Lung (tissue), 12 donors: ENCODE data around the gene OR10X1. TPM values are rescaled to one million over a fixed set of nuclear protein-coding genes. Genes with fewer than 3 reads are reported as not detected.

ENCODE experiments used
- ATAC-seq: fragments of 200-7000 bp; cut with Tn5 transposase; one replicate; pipeline ENCODE4 v1.9.1; 2020; ENCODE audit warnings: moderate number of reproducible peaks; ENCODE audit not compliant: insufficient read depth, low FRiP score
- DNase-seq, 3 donors: peaks; one replicate each; pipeline ENCODE4 v3.0.0-alpha.2; 2013 to 2017
- H3K27ac ChIP-seq, 2 donors: one replicate each; pipeline ENCODE4 v1.5.1; 2013; ENCODE audit warnings: mild to moderate bottlenecking in 2 of 2, moderate library complexity in 2 of 2, control low read depth in 1 of 2, inconsistent platforms in 1 of 2, low read depth in 1 of 2, low read length in 1 of 2
- H3K27me3 ChIP-seq, 3 donors: one replicate each; pipeline ENCODE4 v1.5.1; 2013; ENCODE audit warnings: low read length in 2 of 3; ENCODE audit not compliant: control insufficient read depth in 3 of 3, insufficient read depth in 3 of 3
- H3K36me3 ChIP-seq, 4 donors: one replicate each; pipeline ENCODE4 v1.5.1; 2013; ENCODE audit warnings: low read length in 4 of 4, mild to moderate bottlenecking in 1 of 4, moderate library complexity in 1 of 4; ENCODE audit not compliant: control insufficient read depth in 4 of 4, insufficient read depth in 4 of 4
- H3K4me1 ChIP-seq, 5 donors: one replicate each; pipeline ENCODE4 v1.5.1; 2013; ENCODE audit warnings: low read length in 5 of 5, mild to moderate bottlenecking in 2 of 5, moderate library complexity in 1 of 5; ENCODE audit not compliant: control insufficient read depth in 5 of 5, insufficient read depth in 5 of 5
- H3K4me3 ChIP-seq: one replicate; pipeline ENCODE4 v1.5.1; 2013; ENCODE audit warnings: mild to moderate bottlenecking, control low read depth, moderate library complexity
- H3K9ac ChIP-seq, 2 donors: one replicate each; pipeline ENCODE4 v1.5.1; 2013; ENCODE audit warnings: low read length in 2 of 2, control low read depth in 1 of 2; ENCODE audit not compliant: insufficient read depth in 1 of 2
- H3K9me3 ChIP-seq, 4 donors: one replicate each; pipeline ENCODE4 v1.5.1; 2013; ENCODE audit warnings: low read length in 3 of 4, mild to moderate bottlenecking in 1 of 4, moderate library complexity in 1 of 4; ENCODE audit not compliant: control insufficient read depth in 4 of 4, insufficient read depth in 3 of 4
- CTCF ChIP-seq: IDR thresholded peaks from 2 replicates; pipeline ENCODE4 v1.5.1; 2012; ENCODE audit warnings: mild to moderate bottlenecking; ENCODE audit errors: control extremely low read depth, extremely low read depth
- WGBS, 2 donors: extraction: QIAGEN DNeasy Blood & Tissue Kit; methylation state at CpG; one replicate each; pipeline ENCODE4 v1.1.7; 2013; 5-methylcytosine and 5-hydroxymethylcytosine counted together
- polyA plus RNA-seq, 2 donors: library from polyadenylated mRNA; stranded (reverse); fragments of 200-250 nt; gene quantifications; one replicate each; pipeline ENCODE4 v1.2.1, GENCODE V29; 2013
- total RNA-seq, 2 donors: library from RNA; depleted of rRNA in 1 of 2; stranded (reverse); fragments of >200 nt in 1 of 2; gene quantifications; one replicate each; pipeline ENCODE4 v1.2.1, GENCODE V29; 2014 to 2021
- donor health status: control.
- donor health status: control.
- donor health status: Bipolar disorder and iron deficiency.
- donor health status: healthy.
- donor health status: DM: yes; HTN: yes; CAD: no.

OR10X1 gene
- total and polyA plus RNA-seq, 4 donors, result not detected

GRCh38 chr1:158577561-158577960 lies 2.1 kb downstream of the OR10X1 start:
- H3K4me3 ChIP-seq, result no peak overlapping the region
- H3K9me3 ChIP-seq, result peaks cover 0 to 2% (median 0%) of the 10 kb centered on the region in 4 donors
- DNase-seq, result no peak
- no peak overlapping the region for H3K9ac ChIP-seq
- no peaks in the 10 kb centered on the region for H3K4me1 ChIP-seq
- TF ChIP-seq CTCF, result no peak
- H3K27ac ChIP-seq, result no peak overlapping the region
- WGBS, 2 donors, result 90 to 96% methylated on average over 3 of the region's 3 CpGs
- no peak for ATAC-seq
- H3K27me3 ChIP-seq, result no peaks in the 10 kb centered on the region
- H3K36me3 ChIP-seq, result no peaks in the 10 kb centered on the region

- Histone ChIP-seq H3K9me3 (no peaks in the 10 kb centered on the region), H3K36me3 (no peaks in the 10 kb centered on the region), H3K4me3 (no peak overlapping the region), H3K9ac (no peak overlapping the region), H3K27me3 (no peaks in the 10 kb centered on the region), H3K4me1 (no peaks in the 10 kb centered on the region), H3K27ac (no peak overlapping the region)
- ATAC-seq (no peak), DNase-seq (no peak)
- 88 to 93% methylated on average over 1 of the region's 1 CpG for WGBS, 2 donors
- no peak for TF ChIP-seq CTCF
These were observed 7.5 kb downstream of the OR10X1 start for GRCh38 chr1:158572226-158572625.

- WGBS, 2 donors, result 81 to 93% methylated on average over 3 of the region's 3 CpGs
- DNase-seq, result no peak
- TF ChIP-seq CTCF, result no peak
These were observed 9.2 kb downstream of the OR10X1 start, which contains the start of gene OR6P1 for GRCh38 chr1:158570480-158570879. Gene OR6P1 (minus strand): TSS chr1:158570580. CDS start chr1:158563604, 6,976 bp downstream.

GRCh38 chr1:158564608-158565007 lies 15.1 kb downstream of the OR10X1 start:
- WGBS, 2 donors, result 47 to 57% methylated on average over 2 of the region's 2 CpGs
- Histone ChIP-seq H3K27me3 (no peaks in the 10 kb centered on the region), H3K9ac (no peak overlapping the region), H3K27ac (no peak overlapping the region), H3K9me3 (peaks cover 0 to 4% (median 0%) of the 10 kb centered on the region in 4 donors), H3K4me3 (no peak overlapping the region), H3K4me1 (no peaks in the 10 kb centered on the region), H3K36me3 (no peaks in the 10 kb centered on the region)
- DNase-seq (no peak), ATAC-seq (no peak)
- TF ChIP-seq CTCF, result no peak

More at GRCh38 chr1:158570480-158570879, 9.2 kb downstream of the OR10X1 start, which contains the start of gene OR6P1:
- Histone ChIP-seq H3K36me3 (no peaks in the 10 kb centered on the region), H3K9ac (no peak within 1 kb of the TSS), H3K4me3 (no peak within 1 kb of the TSS), H3K9me3 (no peaks in the 10 kb centered on the region), H3K27ac (no peak within 1 kb of the TSS), H3K27me3 (no peaks in the 10 kb centered on the region), H3K4me1 (no peaks in the 10 kb centered on the region)
- no peak for ATAC-seq
